HG02763 (cell line): ENCODE data around the gene SOX5.
"Not testable (repeated sequence)": the region's sequence is repeated elsewhere in the genome, so short reads cannot be mapped to it uniquely, and the experiment has no call there.

Experiments used
- ATAC-seq: cut with Tn5 transposase; IDR thresholded peaks from one replicate; pipeline ENCODE4 v1.9.1; 2021; ENCODE audit warnings: mild to moderate bottlenecking, moderate library complexity; ENCODE audit not compliant: unreplicated experiment

Gene SOX5

DNA sequence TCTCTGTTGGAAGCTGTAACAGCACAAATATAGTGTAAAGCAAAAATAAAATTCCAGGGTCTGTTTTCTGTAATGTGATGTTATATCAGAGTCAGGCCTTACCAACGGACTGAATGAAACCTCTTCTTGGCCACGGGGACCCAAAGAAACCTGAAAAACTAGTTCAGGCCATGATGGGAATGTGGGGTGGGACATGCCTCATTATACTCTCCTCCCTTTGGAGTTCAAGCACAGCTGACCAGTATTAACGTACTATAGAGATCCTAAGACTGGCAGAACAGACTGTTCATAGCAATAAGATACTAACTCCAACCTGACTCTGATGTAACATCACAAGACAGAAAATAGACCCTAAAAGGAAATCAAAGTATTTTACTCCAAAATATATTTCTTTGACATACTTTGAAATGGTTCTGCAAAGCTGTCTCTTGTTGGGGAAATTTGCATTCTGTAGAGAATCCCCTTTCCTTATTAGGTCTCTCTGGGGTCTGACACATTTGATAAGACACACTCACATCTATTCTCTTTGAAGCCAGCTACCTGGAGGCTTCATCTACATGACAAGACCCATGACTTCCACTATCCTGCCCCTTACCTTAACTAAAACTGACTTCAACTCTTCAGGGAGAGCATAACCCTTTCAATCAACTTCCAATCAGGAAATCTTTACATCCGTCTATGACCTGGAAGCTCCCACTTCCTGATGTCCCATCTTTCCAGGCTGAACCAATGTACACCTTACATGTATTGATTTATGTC, 444.6 kb downstream of the SOX5 start:
- no peak for ATAC-seq

DNA sequence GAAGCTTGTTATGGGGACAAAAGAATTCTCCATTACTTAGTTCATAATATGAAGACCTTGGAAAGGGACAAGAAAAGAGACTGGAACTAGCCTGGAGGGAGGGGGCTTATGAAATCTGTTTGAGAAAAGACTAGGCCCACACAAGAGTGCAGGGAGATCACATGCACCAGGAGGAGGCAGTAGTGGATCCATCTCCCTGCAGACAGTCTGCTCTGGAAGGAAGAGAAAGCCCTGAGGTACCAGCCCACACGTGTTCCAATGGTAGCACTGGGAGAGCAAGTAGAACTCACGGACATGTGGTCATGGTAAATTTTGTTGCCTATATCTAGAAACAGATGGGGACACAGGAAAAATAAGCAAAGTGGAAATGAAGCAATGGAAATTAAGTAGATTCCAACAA, 445.4 kb downstream of the SOX5 start:
- no peak for ATAC-seq

DNA sequence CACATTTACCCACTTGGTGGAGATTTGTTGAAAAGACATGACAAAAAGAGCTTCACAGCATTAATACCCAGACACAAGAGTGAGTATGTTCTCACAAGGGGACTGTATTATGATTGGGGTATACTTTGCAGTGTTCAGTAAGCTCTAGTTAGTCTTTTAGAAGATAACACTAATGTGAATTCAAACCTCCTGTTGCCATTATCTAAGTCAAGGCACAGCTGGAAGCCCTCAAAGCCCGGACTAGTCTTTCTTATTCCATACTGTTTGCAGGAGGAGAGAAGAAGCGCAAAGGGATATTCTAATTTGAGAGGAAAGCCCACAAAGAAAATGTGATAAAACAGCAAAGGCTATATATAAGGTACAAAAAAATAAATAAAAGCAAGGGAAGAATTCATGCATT, 445.9 kb downstream of the SOX5 start:
- no peak for ATAC-seq

DNA sequence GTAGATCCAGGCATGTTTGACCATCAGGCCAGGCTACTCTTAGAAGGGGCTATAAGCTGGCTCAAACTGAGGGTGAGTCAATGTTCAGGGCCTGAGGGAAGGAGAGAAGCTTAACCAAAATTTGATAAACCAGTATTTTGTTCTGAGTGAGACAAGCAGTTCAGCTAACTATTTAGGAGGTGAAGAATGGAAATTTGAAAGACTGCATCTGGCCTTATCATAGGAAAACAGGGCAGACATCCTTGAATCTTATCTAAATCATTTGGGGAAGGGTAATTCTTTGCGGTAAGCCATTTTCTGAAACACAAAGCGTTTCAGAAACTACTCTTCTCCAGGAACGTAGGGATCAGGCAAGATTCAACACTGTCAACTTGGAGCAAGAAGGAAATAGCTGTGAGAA, 447.2 kb downstream of the SOX5 start:
- no peak for ATAC-seq

DNA sequence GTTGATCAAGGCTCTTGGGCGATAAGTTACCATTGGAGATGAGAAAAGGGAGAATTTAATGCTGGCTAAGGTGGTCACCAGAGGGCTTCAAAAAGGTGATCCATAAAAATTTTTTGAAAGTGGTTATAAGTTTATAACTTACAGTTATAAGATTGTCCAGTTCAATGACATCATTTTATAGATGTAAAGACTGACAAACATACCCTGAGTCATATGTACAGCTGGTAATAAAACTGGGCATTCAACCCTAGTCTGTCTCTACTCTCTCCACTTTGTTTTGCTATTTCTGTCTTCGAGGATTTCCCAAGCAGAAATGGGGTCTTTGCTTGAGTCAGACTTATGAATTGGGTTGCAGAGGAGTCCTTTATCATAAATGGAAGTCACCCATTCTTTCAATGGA, 454.0 kb downstream of the SOX5 start:
- no peak for ATAC-seq

DNA sequence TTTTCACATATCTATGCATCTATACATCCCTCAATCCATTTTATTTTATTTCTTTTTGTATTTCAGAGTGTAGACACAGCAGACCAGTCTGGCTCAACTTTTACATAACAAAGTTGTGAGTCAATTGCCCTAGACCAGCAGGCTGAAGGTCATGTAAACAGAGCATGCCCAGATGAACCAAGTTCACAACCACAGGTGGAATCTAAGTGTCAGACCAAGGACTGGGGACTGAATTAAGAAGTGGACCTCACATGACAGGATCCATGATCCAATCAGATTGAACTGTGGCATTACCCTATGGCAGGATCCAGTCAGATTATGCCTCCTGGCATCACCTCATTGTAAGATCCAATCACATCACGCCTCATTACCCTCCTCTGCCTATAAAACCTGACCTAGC, 455.8 kb downstream of the SOX5 start:
- ATAC-seq: no peak

DNA sequence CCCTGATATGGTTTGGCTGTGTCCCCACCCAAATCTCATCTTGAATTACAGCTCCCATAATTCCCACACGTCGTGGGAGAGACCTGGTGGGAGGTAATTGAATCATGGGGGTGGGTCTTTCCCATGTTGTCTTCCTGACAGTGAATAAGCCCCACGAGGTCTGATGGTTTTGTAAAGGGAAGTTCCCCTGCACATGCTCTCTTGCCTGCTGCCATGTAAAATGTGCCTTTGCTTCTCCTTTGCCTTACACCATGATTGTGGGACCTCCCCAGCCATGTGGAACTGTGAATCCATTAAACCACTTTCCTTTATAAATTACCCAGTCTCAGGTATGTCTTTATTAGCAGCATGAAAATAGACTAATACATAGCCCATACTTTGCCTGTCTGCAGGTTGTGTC, 458.4 kb downstream of the SOX5 start:
- not testable (repeated sequence) for ATAC-seq

DNA sequence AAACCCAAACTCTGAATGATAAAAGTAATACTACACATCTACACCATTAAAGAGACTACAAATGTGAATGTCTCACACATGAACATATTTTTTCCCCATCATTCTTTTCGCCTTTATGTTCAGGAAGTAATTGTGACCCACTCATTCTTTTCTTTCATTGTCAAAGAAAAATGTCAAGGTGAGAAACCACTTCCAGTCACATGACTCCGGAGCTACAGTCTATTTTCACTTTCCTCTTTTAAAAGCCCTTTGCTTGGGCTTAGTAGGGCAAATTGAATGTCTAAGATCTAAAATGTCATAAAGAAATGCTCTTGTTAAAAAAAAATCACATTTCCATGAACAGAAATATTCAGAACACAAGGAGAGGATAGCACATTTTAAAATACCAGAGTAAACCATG, 461.3 kb downstream of the SOX5 start:
- ATAC-seq: no peak

DNA sequence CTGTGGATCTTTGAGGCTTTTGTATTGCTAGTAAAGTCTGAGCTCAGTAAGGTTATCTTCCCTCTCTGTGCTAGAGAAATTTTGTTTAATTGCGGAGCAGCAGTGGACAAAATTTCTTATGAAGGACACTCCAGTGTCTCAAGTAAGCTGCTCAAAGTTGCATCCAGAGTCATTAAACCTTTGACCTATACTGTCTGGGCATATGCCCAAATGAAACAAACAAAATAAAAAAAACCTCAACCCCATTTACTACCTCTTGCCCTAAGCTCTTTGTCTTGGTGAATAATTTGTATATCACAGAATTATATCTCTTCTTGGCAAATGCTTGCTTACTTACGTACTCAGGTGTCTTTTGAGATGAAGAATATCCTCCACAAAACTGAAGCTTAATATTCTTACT, 465.2 kb downstream of the SOX5 start:
- no peak for ATAC-seq

DNA sequence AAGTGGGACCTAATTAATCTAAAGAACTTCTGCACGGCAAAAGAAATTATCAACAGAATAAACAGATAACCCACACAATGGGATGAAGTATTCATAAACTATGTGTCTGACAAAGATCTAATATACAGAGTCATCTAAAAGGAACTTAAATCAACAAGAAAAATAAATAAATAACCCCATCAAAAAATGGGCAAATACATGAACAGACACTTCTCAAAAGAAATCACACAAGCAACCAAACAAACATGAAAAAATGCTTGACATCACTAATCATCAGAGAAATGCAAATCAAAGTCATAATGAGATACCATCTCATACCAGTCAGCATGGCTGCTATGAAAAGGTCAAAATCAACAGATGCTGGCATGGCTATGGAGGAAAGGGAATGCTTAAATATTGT, 466.9 kb downstream of the SOX5 start:
- ATAC-seq: no peak
